NCI-H82 treated with DMSO at 0.1 percent for 48 hours (cell line): ENCODE results near the gene EPB41L5.
"Not testable (repeated sequence)": the region's sequence is repeated elsewhere in the genome, so short reads cannot be mapped to it uniquely, and the experiment has no call there.

ENCODE experiments used
- DNase-seq: peaks from one replicate; lab custom pipeline; 2025; ENCODE audit not compliant: unreplicated experiment; lab: John Stamatoyannopoulos, UW

Gene EPB41L5

DNA sequence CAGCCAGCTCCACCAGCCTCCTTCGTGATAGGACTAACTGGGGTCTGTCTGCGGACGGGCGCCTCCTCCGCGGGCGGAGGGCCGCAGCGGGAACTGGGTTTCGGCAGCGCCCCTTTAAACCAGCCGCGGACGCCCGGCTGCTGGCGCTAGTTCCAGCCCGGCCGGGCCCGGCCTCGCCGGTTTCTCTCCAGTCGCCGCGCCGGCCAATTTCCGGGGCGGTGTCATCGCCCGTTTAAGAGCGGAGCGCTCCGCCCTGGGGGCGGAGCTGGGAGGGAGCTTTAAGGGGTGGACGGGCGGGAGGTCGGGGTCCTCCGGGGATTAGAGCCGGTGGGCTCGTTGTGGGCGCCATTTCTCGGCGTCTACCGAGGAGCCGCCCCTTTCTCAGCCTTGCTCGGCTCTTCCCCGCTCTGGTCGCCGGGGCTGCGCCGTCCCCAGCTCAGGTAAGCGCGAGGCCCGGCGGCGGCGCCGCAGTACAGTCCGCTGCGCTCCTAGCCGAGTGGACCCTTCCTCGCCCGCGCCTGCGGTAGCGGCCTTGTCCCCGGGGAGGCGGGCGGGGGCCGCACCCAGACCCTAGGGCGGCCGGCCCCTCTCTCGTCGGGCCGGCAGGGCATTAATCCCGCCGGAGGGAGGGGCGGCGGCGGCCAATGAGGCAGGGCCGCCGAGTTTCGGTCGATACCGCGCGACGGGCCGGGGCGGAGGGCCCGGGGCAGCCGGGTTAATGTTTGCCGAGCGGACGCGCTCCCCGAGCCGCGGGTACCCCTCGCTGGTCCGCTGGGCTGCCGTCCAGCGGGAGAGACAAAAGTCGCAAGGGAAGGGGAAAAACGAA lies at the start of gene EPB41L5:
EPB41L5 (plus strand) TSS at position 307 of the 826 bp plus-strand sequence. CDS start 6,008 bp downstream, outside the sequence.
- peak; percentile 88 for DNase-seq

DNA sequence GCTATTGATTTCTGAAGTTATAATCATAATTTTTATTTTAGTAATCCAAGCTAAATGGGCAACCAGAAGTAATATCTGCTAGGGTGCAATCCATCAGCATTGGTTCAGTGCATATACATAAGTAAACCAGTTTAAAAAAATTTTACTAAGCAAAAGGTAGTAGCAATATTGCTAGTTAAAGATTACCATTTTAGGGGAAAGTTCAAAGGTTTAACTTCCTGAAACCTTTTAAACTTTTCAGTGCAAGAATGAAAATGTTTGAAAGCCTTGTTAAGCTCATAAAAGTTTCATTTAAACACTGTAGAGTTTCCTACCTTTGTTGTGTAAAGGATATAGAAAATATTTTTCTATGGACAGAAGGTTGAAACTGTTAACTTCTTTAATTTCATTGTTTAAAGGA lies 31.0 kb upstream of the EPB41L5 start:
- DNase-seq: no peak

DNA sequence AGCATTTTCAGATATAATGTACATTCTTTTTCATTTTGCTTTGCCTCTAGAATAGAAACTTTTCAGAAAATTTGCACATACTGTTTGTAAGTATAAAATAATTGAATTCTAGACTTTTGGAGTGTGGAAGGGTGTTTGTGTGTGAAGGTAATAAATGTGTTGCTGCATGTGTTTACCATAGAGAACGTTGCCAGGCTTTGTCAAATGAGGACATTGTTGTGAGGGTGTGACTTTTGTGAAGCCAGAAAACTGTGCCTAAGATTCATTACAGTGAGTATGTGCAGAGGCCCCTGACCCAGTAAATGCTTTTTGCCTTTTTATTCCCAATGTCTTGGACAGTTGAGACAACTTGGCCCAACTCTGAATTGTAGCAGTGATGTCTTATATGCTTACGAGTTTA lies 30.4 kb upstream of the EPB41L5 start:
- no peak for DNase-seq

DNA sequence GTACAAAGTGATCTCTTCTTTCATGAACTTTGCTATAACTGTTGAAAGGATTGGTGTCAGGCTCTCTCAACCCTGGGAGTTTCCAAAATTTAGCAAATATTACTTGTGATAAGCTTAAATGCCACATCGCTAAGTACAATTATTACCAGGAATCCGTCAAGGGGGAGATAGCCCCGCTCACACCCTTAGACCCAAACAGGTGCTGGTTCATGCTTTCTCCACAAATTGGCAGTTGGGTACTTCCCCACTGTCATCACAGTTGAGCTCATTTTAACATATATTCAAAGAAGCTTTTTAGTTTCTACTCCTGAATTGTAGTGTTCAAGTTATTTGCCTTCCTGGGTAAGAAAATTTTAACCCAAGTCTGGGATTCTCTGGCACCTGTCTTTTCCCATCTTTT lies 29.8 kb upstream of the EPB41L5 start:
- no peak for DNase-seq

DNA sequence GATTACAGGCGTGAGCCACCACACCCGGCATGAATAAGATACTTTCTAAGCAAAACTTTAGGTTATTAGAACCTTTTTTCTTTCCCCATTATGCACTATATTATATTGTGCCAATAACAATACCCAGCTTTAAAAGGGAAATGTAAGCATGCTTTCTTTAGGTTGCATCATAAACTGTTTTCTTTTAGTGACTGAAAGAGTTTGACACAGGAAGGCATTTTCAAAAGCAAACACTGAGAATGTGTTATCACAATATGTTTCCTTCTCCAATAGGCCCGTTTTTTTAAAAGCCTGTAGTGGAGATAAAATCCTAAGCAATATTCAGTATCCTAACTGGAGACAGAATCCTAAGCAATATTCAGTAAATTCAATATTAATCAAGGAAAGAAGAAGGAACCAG lies 16.7 kb upstream of the EPB41L5 start:
- DNase-seq: no peak

DNA sequence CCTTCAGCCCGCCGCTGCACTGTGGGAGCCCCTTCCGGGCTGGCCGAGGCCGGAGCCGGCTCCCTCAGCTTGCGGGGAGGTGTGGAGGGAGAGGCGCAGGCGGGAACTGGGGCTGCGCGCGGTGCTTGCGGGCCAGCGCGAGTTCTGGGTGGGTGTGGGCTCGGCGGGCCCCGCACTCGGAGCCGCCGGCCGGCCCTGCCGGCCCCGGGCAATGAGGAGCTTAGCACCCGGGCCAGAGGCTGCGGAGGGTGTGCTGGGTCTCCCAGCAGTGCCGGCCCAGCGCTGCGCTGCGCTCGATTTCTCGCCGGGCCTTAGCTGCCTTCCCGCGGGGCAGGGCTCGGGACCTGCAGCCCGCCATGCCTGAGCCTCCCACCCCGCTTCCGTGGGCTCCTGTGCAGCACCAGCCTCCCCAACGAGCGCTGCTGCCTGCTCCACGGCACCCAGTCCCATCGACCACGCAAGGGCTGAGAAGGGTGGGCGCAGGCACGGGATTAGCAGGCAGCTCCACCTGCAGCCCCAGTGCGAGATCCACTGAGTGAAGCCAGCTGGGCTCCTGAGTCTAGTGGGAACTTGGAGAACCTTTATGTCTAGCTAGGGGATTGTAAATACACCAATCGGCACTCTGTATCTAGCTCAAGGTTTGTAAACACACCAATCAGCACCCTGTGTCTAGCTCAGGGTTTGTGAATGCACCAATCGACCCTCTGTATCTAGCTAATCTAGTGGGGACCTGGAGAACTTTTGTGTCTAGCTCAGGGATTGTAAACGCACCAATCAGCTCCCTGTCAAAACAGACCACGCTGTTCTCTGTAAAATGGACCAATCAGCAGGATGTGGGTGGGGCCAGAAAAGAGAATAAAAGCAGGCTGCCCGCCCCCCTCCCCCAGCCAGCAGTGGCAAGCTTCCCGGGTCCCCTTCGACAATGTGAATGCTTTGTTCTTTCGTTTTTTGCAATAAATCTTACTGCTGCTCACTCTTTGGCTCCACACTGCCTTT lies 15.7 kb upstream of the EPB41L5 start:
- not testable (repeated sequence) for DNase-seq

DNA sequence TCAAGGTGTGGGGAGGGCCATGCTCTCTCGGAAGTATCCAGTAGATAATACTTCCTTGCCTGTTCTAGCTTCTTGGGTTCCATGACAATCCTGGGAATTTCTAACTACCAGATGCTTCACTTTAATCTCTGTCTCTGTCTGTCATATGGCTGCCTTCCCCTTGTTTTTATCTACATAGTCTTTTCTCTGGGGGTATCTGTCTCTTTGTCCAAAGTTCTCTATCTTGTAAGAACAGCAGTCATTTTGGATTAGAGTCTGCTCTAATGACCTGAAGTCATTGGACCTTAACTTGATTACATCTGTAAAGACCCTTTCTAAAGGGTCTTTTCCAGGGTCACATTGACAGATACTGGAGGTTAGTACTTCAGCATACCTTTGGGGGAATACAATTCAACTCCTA lies 11.4 kb upstream of the EPB41L5 start:
- no peak for DNase-seq

DNA sequence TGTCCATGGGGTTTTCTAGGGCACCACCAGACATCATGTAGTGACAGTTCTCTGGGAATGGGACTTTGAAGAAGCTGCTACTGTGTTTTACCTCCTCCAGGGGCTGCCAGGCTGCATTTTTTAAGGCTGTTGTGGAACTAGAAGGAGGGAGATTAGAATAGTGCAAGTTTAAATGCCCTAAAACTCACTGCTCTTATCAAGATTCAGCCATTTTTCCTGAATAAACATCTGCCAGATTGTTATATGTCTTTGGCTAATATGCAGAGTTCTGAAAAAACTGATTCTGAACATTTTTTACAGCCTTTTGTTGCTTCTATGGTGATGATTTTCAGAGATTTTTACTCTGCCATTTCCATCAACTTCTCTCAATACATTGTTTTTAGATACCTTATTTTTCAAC lies 8.6 kb upstream of the EPB41L5 start:
- DNase-seq: no peak

DNA sequence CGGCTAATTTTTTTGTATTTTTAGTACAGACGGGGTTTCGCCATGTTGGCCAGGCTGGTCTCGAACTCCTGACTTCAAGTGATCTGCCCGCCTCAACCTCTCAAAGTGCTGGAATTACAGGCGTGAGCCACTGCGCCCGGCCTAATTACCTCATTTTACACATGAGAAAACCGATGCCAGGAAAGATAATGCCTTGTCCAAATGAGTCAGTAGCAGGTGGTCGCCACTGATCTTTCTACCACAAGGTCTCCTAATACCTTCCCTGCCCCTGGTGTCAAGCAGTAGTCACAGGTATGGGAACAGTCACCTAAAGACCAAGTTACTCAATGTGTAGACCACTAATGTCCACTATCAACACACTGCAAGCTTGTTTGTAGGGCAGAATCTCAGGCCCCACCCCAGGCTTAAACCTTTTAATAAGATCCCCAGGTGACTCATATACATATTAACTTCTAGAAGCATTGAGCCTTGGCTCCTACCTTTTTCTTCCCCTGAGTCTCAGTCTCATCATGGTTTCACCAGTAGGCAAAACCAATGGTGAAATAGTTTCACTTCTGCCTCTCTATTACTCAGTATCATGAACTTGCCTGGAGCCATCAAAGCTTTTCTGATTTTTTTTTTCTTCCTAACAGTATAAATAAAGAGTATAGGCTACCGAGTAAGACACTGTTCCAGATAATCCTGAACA lies 6.9 kb upstream of the EPB41L5 start:
- DNase-seq: no peak

DNA sequence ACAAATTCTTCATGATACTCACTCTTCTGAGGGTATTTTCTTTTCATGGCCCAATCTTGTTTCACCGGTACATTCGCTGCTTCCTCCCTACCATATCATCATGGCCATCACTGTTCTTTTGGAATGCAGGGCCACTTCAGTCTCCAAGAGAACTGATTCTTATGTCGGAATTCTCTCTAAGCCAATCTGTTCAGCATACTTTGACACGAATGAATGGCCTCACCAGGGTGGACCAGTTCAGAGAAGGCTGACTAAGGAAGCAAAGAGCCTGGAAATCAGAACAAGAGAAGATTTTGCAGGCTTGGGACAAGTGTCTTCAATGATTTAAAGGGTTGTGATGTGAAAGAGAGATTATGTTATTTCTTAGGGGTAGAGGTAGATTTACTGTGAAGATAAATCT lies 5.0 kb upstream of the EPB41L5 start:
- no peak for DNase-seq

DNA sequence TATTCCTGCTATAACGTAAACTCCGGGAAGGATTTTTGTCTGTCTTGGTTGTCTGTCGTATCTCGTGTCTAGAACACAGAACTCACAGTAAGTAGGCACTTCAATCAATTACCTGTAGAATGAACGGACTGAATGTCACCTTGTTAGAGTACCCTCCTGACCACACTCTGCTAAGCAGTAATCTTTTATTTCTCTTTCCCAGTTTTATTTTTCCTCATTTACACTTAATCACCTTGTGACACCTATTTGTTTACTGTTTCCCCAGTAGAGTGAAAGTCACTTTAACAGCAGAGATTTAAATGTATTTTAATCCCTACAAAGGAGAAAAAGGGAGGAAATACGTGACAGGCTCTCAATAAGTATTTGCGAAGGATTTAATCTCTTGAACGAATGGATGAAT lies 514 bp upstream of the EPB41L5 start:
- peak; percentile 57 for DNase-seq

DNA sequence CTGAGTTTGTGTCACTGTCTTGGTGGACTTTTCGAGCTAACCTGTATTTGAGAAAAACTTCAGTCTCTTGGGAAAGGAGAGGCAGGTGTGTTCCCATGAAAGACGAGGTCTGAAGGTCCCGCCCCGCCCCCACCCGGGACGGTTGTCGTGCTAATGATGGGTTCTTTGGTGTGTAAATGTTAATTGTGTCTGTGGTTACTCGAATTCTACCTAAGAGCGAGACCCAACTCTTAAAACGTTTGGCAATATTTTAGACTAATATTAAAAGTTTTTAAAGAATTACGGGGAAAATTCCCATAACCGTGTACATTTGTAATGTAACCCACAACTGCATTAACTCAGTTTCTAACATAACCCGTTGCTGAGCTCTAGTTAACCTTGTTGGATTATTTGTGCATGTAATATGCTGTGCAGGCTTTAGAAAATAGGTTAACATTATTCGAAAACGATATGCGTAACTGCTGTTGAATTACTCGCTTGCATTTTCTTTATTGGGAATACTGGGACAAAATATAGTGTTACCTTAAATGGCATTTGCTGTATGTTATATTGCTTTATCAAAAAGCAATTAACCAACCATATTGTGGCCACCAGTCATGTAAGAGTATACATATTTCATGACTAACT lies 833 bp downstream of the EPB41L5 start:
- DNase-seq: no peak

DNA sequence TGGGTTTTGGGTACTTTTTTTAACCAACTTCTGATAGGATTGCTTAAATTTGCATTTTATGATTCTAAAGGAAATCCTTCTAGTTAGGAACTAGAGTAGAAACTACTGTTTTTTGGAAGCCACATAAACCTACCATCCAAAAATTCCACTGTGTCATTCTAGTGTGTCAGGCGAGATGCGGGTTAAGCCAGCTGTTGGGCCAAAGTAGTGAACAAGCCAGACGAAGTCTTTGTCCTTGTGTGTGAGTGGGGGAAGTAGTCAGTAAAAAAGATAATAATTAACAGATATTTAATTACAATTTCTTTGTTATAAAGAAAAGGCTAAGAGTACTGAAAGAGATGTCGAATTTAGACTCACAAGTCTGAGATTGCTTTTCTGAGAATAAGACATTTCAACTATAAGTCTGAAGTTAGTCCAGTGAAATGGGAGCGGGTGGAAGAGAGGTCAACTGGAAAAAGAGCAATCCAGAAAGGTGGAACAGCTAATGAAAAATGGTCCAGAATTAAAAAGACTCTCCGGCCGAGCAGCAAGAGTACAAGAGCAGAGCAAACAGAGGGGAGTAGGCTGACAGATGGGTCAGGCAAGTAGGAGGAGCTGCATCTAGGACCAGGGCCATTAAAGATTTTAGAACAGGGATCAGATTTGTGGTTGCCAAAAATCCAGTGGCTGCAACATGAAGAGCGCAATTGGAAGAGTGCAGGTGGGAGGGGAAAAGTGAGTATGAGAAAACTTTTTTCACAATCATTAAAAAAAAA lies 1.5 kb downstream of the EPB41L5 start:
- DNase-seq: peak; percentile 39

DNA sequence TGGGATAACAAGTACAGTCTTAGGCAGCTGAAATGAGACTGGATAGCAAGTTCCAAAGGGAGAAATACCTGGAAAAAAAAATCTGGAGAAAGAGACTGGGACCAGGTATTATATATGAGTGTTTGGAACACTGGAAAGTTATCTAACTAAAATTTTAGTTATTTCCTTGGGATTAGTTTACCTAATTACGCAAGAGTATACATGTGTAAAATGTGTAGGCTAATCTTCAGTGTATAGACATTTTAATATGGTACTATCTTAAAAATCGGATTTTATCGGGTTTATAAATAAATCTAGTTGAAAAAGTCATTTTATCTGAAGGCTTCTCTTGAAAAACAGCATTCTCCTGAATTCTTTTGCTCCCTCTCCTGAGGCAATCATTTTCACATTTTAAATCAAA lies 3.9 kb downstream of the EPB41L5 start:
- no peak for DNase-seq

DNA sequence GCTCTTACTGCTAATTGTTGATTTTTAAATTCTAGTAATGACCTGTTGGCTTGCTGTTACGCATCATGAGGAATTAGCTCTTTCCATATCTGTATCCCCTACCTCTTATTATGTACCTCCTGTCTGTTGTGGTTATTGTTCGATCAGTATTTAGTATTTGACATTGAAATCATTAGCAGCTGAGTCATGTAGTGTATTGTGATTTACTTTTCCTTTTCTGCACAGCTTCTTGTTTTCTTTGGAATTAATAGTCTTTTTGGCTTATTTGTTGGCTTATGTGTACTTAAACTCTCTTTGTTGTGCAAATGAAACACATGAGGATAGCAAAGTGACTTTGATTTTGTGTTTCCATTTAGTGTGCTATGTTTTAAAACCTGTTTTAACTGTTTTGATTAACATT lies 4.3 kb downstream of the EPB41L5 start:
- no peak for DNase-seq

DNA sequence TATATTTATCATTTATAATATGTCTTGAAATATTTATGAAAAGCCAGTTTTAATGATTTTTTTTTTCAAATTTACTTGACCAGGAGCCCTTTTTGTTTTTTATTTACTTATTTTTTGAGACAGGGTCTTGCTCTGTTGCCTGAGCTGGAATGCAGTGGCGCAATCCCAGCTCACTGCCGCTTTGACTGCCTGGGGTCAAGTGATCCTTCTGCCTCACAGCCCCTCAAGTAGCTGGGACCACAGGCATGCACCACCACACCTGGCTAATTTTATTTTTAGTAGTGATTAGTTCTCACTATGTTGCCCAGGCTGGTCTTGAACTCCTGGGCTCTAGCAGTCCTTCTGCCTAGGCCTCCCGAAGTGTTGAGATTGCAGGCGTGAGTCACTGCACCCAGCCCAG lies 5.7 kb downstream of the EPB41L5 start:
- no peak for DNase-seq

DNA sequence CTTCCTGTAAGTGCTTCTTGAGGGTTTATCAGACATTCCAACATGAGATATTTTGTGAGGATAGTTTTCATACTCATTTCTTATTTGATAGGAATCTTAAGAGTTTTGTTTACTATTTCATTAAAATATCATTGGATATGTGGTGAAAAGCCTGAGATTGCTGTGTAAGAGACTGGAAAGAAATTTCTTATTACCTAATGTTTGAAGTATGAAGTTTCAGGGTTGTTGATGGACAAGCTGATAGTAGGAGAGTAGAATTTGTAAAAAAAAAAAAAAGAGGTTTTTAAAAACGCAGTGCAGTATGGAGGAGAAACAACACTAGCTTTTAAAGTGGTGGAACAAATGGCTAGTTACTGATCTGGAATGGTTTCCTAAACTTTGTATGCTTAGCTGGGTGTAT lies 7.7 kb downstream of the EPB41L5 start:
- DNase-seq: no peak

DNA sequence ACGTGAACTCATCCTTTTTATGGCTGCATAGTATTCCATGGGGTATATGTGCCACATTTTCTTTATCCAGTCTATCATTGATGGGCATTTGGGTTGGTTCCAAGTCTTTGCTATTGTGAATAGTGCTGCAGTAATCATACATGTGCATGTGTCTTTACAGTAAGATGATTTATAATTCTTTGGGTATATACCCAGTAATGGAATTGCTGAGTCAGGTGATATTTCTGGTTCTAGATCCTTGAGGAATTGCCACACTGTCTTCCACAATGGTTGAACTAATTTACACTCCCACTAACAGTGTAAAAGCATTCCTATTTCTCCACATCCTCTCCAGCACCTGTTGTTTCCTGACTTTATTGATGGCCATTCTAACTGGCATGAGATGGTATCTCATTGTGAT lies 9.6 kb downstream of the EPB41L5 start:
- DNase-seq: not testable (repeated sequence)

DNA sequence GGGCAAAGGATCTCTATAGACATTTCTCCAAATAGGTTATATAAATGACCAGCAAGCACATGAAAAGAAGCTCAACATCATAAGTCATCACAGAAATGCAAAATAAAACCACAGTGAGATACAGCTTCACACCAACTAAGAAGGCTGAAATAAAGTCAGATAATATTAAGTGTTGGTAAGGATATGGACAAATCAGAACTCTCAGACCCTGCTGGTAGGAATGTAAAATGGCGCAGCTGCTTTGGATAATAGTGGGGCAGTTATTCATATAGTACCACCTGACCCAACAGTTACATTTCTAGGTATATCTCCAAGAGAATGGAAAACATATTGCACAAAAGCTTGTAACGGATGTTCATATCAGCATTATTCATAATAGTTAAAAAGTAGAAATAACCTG lies 14.0 kb downstream of the EPB41L5 start:
- no peak for DNase-seq

DNA sequence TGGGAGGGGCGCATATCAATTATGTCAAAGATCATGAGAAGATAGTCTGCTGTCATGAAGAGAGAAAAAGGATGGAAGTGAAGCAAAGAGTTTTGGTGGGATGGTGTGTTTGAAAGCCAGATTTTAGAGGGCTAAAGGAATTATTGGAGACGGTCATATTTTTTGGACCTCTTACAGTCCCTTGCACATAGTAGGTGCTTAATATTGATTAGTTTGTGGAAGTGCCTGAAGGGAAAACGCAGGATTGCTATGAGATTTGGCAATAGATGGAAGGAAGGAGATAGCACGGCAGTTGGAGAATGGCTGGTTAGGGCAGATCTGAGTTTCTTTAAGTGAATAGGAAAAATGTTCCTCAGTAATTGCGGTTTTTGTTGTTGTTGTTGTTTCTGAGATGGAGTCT lies 15.9 kb downstream of the EPB41L5 start:
- DNase-seq: no peak
